Muscle of arm (tissue), 12 donors: ENCODE data around the gene CCDC183. TPM values are rescaled to one million over a fixed set of nuclear protein-coding genes. Genes with fewer than 3 reads are reported as not detected.
"Not testable (repeated sequence)": the region's sequence is repeated elsewhere in the genome, so short reads cannot be mapped to it uniquely, and the experiment has no call there.

ENCODE experiments used
- DNase-seq: peaks from one replicate; pipeline ENCODE4 v3.0.0-alpha.2; 2013
- polyA plus RNA-seq, 12 donors: library from polyadenylated mRNA; unstranded; fragments of 120-200 nt; gene quantifications; one replicate each; pipeline ENCODE4 v1.2.1, GENCODE V29; 2013; ENCODE audit not compliant: insufficient read length in 12 of 12

The CCDC183 gene
- polyA plus RNA-seq, 12 donors = 0.71 to 3.7 (median 2.7) TPM; not detected in 2

GRCh38 chr9:136760424-136760823, 35.7 kb upstream of the CCDC183 start:
- no peak for DNase-seq

GRCh38 chr9:136760834-136761544, 35.1 kb upstream of the CCDC183 start:
- DNase-seq = peak; percentile 24

- no peak for DNase-seq
These were observed 34.6 kb upstream of the CCDC183 start for GRCh38 chr9:136761545-136761981.

- DNase-seq = no peak
These were observed 33.9 kb upstream of the CCDC183 start for GRCh38 chr9:136762221-136762691.

GRCh38 chr9:136762915-136763648, 33.1 kb upstream of the CCDC183 start:
- DNase-seq = no peak

- DNase-seq = no peak
These were observed 32.5 kb upstream of the CCDC183 start for GRCh38 chr9:136763649-136764035.

GRCh38 chr9:136764301-136764891, 31.7 kb upstream of the CCDC183 start, which contains the start of gene LCN15:
Gene LCN15 (minus strand): TSS chr9:136764518. CDS start chr9:136764488, 30 bp downstream.
- DNase-seq = no peak

- no peak for DNase-seq
These were observed 31.1 kb upstream of the CCDC183 start for GRCh38 chr9:136765041-136765440.

- not testable (repeated sequence) for DNase-seq
These were observed 30.3 kb upstream of the CCDC183 start for GRCh38 chr9:136765745-136766409.

- peak; percentile 53 for DNase-seq
These were observed 29.6 kb upstream of the CCDC183 start for GRCh38 chr9:136766410-136767120.

GRCh38 chr9:136769710-136770191, 26.4 kb upstream of the CCDC183 start:
- DNase-seq = no peak

GRCh38 chr9:136771907-136772415, 24.2 kb upstream of the CCDC183 start:
- no peak for DNase-seq

- DNase-seq = no peak
These were observed 22.6 kb upstream of the CCDC183 start for GRCh38 chr9:136773386-136774044.

- no peak for DNase-seq
These were observed 21.6 kb upstream of the CCDC183 start for GRCh38 chr9:136774416-136775045.

- DNase-seq = no peak
These were observed 20.9 kb upstream of the CCDC183 start for GRCh38 chr9:136775191-136775590.

- no peak for DNase-seq
These were observed 19.2 kb upstream of the CCDC183 start for GRCh38 chr9:136776947-136777346.

GRCh38 chr9:136777359-136777758, 18.8 kb upstream of the CCDC183 start:
- DNase-seq = no peak

GRCh38 chr9:136779808-136780207, 16.3 kb upstream of the CCDC183 start:
- no peak for DNase-seq

- DNase-seq = no peak
These were observed 13.7 kb upstream of the CCDC183 start for GRCh38 chr9:136782452-136782851.
